GM23338 (cell line): Measurements from ENCODE around the gene UGCG.

Experiments used
- EZH2 ChIP-seq: fragments of 200-600 bp; sonication (generic); IDR thresholded peaks from one replicate; pipeline ENCODE4 v1.8.0; 2017; ENCODE audit warnings: antibody characterized with exemption, mild to moderate bottlenecking, low read depth; ENCODE audit not compliant: unreplicated experiment
- EZH2phosphoT487 ChIP-seq: fragments of 200-600 bp; sonication (generic); IDR thresholded peaks from one replicate; pipeline ENCODE4 v1.8.1; 2018; ENCODE audit warnings: antibody characterized with exemption; ENCODE audit not compliant: unreplicated experiment
- JUNB ChIP-seq: IDR thresholded peaks from one replicate; pipeline ENCODE4 v1.6.1; 2016; ENCODE audit warnings: antibody characterized with exemption; ENCODE audit not compliant: unreplicated experiment
- POLR2AphosphoS5 ChIP-seq: IDR thresholded peaks from 2 replicates; pipeline ENCODE4 v1.6.1; 2016; ENCODE audit warnings: antibody characterized with exemption, low read depth
- TF ChIP-seq, protein P1 (sequence below), 2 experiments: fragments of 200-600 bp in 1 of 2; sonication (generic) in 1 of 2; conservative IDR thresholded peaks; 2 replicates each; pipeline versions ENCODE4 v1.5.1 to v1.6.1; 2016 to 2017; ENCODE audit warnings: antibody characterized with exemption in 2 of 2, low read depth in 2 of 2, mild to moderate bottlenecking in 2 of 2, moderate library complexity in 1 of 2

DNA sequence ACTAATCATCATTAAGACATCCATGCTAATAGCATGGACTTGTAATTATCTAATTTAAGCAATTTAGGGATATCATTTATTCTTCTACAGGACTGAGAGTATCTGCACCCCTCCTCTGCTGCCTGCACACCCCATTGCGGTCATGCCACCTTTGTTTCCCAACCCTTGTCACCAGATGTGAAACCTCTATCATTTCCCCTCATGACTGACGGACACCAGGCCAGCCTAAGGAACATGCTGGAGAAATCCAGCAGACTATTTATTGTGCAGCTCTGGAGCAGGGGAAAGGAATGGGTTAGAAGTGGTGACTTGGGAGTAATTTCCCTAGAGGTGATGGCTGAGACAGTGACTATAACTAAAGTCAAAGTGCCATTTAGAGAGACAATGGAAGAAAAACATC lies 40.7 kb downstream of the UGCG start:
- no peak for TF ChIP-seq EZH2
- TF ChIP-seq JUNB: no peak
- TF ChIP-seq, protein P1, sequence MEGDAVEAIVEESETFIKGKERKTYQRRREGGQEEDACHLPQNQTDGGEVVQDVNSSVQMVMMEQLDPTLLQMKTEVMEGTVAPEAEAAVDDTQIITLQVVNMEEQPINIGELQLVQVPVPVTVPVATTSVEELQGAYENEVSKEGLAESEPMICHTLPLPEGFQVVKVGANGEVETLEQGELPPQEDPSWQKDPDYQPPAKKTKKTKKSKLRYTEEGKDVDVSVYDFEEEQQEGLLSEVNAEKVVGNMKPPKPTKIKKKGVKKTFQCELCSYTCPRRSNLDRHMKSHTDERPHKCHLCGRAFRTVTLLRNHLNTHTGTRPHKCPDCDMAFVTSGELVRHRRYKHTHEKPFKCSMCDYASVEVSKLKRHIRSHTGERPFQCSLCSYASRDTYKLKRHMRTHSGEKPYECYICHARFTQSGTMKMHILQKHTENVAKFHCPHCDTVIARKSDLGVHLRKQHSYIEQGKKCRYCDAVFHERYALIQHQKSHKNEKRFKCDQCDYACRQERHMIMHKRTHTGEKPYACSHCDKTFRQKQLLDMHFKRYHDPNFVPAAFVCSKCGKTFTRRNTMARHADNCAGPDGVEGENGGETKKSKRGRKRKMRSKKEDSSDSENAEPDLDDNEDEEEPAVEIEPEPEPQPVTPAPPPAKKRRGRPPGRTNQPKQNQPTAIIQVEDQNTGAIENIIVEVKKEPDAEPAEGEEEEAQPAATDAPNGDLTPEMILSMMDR (conservative IDR thresholded peaks at IDR 0.05; ENCODE audit: low read depth in 2 of 2): no peak
- TF ChIP-seq POLR2AphosphoS5: no peak
- TF ChIP-seq EZH2phosphoT487: no peak
